OCI-LY7 (cell line): ENCODE results near the gene BRSK2.

Experiments used
- EZH2phosphoT487 ChIP-seq: fragments of 200-600 bp; sonication (generic); IDR thresholded peaks from 2 replicates; pipeline ENCODE4 v1.6.1; 2018; ENCODE audit warnings: low read depth, borderline replicate concordance, mild to moderate bottlenecking, mixed run types, antibody characterized with exemption, low read length, moderate library complexity, mixed read lengths
- TF ChIP-seq, protein P1 (sequence below): fragments of 200-600 bp; sonication (generic); conservative IDR thresholded peaks from 2 replicates; pipeline ENCODE4 v1.5.1; 2014; ENCODE audit warnings: mild to moderate bottlenecking, antibody characterized with exemption, low read length, moderate library complexity, mixed read lengths

DNA sequence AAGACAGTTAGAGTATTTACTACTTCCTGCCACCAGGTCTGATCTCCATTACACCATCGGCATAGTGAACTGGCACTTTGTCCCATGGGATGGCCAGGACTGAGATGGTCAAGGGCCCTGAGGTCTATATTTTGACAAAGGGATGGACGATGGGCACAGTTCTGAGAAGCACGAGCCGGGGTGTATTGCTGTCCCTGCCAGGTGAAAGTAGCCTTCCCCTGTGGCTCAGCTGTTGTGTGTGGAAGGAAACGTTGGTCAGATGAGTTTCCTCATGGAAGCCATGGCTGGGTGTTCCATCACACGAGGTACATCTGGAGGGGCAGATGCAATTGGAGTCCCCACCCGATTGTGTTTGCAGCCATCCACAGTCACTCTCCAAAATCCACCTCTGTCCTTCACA is 27.9 kb upstream of the BRSK2 start:
- TF ChIP-seq, protein P1, sequence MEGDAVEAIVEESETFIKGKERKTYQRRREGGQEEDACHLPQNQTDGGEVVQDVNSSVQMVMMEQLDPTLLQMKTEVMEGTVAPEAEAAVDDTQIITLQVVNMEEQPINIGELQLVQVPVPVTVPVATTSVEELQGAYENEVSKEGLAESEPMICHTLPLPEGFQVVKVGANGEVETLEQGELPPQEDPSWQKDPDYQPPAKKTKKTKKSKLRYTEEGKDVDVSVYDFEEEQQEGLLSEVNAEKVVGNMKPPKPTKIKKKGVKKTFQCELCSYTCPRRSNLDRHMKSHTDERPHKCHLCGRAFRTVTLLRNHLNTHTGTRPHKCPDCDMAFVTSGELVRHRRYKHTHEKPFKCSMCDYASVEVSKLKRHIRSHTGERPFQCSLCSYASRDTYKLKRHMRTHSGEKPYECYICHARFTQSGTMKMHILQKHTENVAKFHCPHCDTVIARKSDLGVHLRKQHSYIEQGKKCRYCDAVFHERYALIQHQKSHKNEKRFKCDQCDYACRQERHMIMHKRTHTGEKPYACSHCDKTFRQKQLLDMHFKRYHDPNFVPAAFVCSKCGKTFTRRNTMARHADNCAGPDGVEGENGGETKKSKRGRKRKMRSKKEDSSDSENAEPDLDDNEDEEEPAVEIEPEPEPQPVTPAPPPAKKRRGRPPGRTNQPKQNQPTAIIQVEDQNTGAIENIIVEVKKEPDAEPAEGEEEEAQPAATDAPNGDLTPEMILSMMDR, result no peak
- TF ChIP-seq EZH2phosphoT487, result no peak
